LHCN-M2 (cell line): Measurements from ENCODE around the gene UHRF2. TPM values are rescaled to one million over a fixed set of nuclear protein-coding genes. Genes with fewer than 3 reads are reported as not detected.
"Not testable (repeated sequence)": the region's sequence is repeated elsewhere in the genome, so short reads cannot be mapped to it uniquely, and the experiment has no call there.

Source experiments
- DNase-seq: peaks from one replicate; pipeline ENCODE4 v3.0.0-alpha.2; 2012; ENCODE audit warnings: low read depth
- total RNA-seq: library from RNA; depleted of rRNA; stranded (reverse); fragments of >200 nt; gene quantifications from 2 replicates; pipeline ENCODE4 v1.2.3, GENCODE V29; 2014

UHRF2 gene
- total RNA-seq, 1 experiment from 2014 or later = 102 TPM

DNA sequence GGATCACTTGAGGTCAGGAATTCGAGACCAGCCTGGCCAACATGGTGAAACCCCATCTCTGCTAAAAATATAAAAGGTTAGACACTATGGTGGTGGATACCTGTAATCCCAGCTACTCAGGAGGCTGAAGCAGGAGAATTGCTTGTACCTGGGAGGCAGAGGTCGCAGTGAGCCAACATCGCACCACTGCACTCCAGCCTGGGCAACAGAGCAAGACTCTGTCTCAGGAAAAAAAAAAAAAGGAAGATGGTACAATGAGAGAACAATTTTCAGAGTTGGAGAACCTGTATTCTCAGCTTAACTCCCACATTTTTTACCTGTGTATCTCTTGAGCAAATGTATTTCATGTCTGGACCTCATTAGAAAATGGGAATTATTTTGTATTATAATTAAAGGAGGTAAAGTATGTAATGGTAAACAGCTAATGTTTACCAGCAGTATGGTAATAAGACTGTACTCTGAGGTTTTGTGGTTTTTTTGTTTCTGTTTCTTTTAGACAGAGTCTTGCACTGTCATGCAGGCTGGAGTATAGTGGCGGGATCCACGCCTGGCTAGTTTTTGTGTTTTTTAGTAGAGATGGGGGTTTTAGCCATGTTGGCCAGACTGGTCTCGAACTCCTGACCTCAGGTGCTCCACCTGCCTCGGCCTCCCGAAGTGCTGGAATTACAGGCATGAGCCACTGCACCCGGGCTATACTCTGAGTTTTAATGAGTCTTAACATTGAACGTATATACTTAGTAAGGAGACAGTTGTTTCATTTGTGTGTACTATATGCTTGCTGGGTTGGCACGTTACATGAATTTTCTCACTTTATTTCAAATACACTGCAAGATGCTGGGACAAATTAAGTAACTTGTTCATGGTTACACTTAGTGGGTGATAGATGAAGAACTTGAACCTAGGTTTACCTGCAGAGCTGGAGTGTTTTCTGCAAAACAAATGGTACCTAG, 16.2 kb downstream of the UHRF2 start:
- no peak for DNase-seq

- no peak for DNase-seq
Measured at GRCh38 chr9:6431038-6431437, 18.0 kb downstream of the UHRF2 start.

GRCh38 chr9:6433410-6433809, 20.4 kb downstream of the UHRF2 start:
- DNase-seq = no peak

DNA sequence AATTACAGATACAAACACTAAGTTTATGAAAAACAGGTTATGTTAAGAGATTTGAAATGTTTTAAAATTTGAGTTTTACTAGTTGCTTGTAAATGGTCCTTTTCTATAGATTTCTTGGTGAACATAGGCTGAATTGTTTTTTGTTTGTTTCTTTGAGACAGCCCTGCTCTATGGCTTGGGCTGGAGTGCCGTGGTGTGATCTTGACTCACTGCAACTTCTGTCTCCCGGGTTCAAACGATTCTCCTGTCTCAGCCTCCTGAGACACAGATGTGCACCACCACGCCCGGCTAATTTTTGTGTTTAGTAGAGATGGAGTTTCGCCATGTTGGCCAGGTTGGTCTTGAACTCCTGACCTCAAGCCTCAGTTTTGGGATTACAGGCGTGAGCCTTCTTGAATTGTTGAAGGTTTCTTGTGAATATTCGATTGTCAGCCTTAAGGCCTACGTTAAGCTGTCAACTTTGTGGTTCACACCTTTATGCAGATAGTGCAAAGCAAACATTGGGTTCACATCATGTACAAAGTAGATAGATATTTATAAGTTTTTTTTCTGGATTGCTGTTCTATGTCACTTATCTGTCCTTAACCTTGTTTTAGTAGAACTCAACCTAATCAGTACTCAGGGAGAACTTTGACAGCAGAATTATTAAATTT, 26.2 kb downstream of the UHRF2 start:
- no peak for DNase-seq

DNA sequence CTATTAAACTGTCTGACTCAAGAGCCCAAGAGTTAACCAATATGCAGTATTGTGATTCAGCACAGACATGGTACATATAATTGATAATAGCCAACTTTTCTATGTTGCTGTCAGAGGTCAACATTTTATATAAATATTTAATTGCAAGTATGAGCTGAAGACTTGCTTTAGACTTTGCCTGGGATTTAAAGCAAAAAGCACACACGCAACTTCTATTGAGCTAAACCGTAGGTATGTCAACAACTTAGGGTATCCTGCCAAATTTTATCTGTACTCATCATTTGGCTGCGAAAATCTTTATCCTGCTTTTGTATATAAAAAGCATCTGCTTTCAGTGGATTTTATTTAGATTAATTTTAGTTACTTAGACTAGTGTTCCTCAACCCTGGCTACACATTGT, 27.4 kb downstream of the UHRF2 start:
- DNase-seq = no peak

DNA sequence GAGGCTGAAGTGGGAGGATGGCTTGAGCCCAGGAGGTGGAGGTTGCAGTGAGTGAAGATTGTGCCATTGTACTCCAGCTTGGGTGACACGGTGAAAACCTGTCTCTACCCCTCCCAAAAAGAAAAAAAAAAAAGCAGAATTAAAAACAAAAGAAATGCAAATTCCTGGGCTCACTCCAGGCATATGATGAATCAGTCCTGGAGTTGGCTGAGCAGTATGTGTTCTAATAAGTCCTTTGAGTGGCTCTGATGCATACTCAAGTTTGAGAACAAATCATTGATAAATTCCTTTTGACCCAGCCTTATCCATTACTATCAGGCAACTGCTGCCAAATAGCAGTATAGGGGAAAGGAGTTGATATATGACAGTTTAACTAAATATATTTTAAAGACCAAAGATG, 28.3 kb downstream of the UHRF2 start:
- no peak for DNase-seq

GRCh38 chr9:6443661-6444060, 30.7 kb downstream of the UHRF2 start:
- DNase-seq = no peak

DNA sequence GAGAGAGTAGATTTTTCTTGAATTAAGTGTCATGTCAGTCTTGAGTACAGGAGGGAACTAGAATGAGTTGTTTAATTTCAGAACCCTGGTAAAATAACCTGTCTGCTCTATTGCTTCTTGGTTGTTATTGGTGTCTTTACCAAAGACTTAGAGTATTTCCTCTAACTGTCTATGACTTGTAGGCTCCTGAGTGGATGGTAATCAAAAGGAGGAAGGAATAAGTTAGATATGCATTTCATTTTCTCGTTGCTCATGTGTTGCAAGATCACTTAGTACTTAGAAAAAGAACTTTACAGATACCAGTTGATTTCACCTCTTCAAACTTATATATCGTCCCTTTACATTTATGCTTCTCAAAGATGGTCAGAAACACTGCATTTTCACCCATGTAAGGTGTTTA, 31.1 kb downstream of the UHRF2 start:
- no peak for DNase-seq

GRCh38 chr9:6449086-6449485, 36.1 kb downstream of the UHRF2 start:
- no peak for DNase-seq

DNA sequence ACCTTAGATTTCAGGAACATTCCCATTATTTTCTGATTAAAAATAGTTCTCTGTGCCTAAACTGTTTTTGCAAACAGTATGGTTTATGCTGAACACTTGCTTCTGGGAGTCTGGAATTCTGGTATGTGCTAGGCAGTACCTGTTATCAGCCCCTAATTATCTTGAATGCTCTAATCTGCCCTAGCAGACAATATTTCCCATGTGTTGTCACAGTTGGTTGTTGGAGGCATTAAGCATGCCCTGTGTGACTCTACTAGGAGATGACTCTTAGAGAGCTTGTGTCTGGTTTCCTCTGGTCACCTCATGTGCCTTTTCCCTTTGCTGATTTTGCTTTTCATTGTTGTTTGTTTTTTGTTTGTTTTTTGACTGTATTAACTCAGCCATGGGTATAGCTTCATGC, 36.6 kb downstream of the UHRF2 start:
- no peak for DNase-seq

DNA sequence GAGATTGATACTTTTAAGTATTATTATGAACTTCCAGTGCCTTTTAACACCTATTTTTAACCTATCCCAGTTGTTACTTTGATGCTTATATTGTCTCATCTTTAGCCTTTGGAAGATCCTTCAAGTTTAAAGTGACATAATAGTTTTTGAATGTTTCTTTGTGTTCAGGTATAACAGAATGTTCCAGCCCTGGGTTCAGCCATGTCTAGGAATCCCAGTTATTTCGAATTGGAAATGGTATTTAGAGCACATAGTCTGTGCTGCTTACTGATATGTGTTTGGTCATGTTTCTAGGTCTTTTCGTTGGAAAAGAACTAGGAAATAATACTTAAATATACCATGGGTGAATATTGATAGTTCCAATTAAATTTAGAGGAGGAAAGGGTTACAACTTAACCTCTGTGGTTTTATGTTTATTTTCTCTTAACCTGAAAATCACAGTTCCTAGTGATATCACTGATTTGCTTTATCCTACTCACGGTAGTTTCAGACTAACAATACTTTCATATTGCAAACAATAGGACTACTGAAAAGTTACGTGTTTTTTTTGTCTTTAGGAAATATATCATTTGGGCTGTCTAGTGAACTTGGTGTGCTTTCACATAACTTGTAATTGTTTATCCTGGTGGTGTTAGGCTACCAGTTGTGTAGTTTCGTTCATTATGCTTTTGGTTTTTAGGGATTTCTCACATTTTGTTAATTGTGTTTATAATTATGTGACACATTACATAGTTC, 37.8 kb downstream of the UHRF2 start:
- DNase-seq = no peak

GRCh38 chr9:6455292-6455691, 42.3 kb downstream of the UHRF2 start:
- not testable (repeated sequence) for DNase-seq

DNA sequence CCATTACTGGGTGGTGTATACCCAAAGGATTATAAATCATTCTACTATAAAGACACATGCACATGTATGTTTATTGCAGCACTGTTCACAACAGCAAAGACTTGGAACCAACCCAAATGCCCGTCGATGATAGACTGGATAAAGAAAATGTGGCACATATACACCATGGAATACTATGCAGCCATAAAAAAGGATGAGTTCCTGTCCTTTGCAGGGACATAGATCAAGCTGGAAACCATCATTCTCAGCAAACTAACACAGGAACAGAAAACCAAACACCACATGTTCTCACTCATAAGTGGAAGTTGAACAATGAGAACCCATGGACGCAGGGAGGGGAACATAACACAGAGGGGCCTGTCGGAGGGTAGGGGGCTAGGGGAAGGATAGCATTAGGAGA, 45.7 kb downstream of the UHRF2 start:
- not testable (repeated sequence) for DNase-seq

DNA sequence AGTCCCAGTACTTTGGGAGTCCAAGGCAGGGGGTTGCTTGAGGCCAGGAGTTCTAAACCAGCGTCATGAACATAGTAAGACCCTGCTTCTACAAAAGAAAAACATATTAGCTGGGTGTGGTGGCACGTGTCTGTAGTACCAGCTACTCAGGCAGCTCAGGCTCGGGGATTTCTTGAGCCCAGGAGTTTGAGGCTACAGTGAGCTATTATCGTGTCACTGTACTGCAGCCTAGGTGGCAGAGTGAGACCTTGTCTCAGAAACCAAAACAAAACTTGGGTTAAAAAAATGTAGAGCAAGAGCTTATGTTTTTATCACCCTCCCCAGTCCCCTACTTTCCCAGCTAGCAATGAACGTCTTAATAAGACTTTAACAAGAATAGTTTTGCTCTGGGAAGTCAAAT, 46.7 kb downstream of the UHRF2 start:
- no peak for DNase-seq

DNA sequence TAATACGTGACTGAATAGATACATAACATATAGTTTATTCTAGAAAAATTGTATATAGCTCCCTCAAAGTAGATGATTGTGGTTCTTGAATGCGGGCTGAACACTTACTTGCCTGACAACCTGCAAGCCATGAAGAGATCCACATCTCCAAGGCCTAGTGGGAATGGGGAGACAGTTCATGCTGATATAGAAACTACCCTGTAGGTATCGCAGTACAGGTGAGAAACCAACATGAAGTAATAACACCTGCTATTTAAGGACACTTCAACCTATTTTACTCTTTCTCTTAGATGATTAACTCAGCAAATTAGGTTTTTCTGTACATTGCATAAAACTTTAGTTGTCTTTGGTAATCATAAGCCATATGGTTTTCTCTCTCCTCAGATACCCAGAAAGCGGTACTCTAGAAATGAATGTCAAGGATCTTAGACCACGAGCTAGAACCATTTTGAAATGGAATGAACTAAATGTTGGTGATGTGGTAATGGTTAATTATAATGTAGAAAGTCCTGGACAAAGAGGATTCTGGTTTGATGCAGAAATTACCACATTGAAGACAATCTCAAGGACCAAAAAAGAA, 47.3 kb downstream of the UHRF2 start:
- DNase-seq = no peak

GRCh38 chr9:6461619-6462018, 48.6 kb downstream of the UHRF2 start:
- DNase-seq = no peak

DNA sequence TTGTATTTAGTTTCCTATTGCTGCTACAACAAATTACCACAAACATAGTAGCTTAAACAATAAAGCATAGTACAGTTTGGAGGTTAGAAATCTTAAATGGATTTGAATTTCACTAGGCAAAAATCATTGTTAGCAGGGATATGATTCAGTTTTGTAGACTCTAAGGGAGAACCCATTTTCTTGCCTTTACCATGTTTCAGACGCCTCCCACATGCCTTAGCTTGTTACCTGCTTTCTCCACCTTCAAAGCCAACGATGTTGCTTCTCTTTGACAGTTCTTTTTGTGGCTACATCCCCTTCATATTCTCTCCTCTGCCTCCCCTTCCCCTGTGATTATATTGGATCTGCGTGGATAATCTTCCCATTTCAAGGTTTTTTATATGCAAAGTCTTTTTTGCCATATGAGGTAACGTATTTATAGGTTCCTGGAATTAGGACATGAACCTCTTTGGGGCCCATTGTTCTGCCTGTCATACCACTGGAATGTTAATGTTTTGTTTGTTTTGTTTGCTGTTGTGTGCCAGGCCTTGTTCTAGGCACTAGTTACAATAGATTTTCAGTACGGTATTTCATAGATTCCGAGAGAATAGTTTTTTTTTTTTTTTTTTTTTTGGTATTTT, 54.1 kb downstream of the UHRF2 start:
- peak; percentile 50 for DNase-seq

GRCh38 chr9:6471231-6471850, 58.3 kb downstream of the UHRF2 start:
- no peak for DNase-seq

GRCh38 chr9:6473151-6473550, 60.2 kb downstream of the UHRF2 start:
- DNase-seq = no peak

DNA sequence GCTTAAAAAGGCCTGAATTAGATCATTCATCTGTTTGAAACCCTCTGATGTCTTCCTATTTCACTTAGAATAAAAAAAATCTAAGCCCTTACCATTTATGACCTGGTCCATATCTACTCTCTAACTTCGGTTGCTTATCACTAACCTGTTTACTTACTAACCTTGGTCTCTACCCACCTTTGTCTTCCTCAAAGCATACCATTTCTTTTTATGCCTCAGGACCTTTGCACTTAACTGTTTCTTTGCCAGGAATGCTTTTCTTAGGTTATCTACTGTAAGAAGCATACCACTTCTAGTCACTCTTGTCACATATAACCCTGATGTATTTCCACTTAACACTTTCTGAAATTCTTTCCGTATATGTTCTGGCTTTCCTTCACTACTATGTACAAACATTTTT, 67.0 kb downstream of the UHRF2 start:
- no peak for DNase-seq

- peak; percentile 12 for DNase-seq
Measured at GRCh38 chr9:6484210-6484609, 71.2 kb downstream of the UHRF2 start.
